Measurements from ENCODE around the gene CACNA1C.
"Not testable (repeated sequence)": the region's sequence is repeated elsewhere in the genome, so short reads cannot be mapped to it uniquely, and the experiment has no call there.

Gene CACNA1C

GRCh38 chr12:2488596-2488995 lies 435.8 kb downstream of the CACNA1C start:
- no peak for DNase-seq (ENCODE audit: low read depth)

GRCh38 chr12:2489275-2489674 lies 436.5 kb downstream of the CACNA1C start:
- no peak for DNase-seq (ENCODE audit: low read depth)

- no peak for DNase-seq (ENCODE audit: low read depth)
Measured at GRCh38 chr12:2490831-2491230, 438.0 kb downstream of the CACNA1C start.

GRCh38 chr12:2491349-2491748 lies 438.6 kb downstream of the CACNA1C start:
- not testable (repeated sequence) for DNase-seq (ENCODE audit: low read depth)

GRCh38 chr12:2492236-2492635 lies 439.4 kb downstream of the CACNA1C start:
- DNase-seq (ENCODE audit: low read depth), result no peak

GRCh38 chr12:2493086-2493485 lies 440.3 kb downstream of the CACNA1C start:
- DNase-seq (ENCODE audit: low read depth), result no peak

GRCh38 chr12:2494486-2495192 lies 441.9 kb downstream of the CACNA1C start:
- no peak for DNase-seq (ENCODE audit: low read depth)

DNA sequence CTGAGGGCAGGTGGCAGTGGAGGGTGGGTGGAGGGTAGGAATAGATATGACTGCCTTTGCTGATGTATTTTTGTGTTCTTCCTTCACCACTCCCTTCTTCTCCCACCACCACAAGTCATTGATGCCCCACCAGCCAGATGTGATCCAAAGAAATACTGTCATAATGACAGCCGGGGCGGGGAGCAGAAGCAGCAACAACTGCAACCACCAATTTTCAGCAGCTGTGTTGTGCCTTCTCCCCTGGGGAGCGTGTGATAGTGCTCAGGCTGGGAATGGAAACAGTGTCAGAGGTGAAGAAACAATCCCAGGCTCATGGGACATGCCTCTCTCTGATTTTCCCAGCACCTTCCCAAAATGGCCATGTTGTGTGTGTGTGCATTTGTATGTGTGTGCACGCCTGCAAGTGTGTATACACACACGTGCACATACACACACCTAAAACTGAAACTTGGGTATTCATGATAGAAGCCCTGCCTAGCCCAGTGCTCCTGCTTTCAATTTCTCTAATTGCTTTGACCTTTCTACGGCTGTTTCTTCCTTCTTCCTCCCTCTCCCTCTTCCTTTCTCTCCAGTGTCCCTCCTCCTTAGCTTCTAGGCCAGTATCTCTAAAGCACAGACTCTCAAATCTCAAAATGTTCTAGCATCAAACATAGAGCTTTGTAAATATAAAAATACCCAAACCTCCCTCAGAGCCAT lies 442.8 kb downstream of the CACNA1C start:
- no peak for DNase-seq (ENCODE audit: low read depth)

DNA sequence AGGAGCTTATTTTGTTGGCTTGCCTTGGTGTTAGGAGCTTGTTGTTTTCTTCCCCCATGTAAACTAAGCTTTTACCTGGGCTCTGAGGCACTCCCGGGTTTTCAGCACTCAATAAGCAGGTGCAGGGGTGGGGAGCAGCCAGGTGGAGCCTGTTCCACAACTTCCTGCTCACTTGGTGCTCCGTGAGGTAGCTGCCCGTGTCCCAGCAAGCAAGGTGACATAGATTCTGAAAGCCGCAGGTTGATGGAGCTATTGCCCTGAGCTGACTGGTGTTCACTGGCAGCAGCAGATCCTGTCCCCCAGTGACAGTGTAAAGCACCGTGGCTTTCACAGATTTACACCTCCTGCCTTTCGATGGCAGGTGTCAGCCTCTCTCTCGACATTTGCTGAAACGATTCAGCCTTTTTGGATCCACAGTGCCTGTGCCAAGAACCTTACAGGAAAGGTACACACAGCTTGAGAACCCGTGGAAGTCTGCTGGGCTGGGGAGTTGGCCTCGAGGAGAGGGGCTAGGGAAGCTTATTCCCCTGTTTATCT lies 446.2 kb downstream of the CACNA1C start:
- DNase-seq (ENCODE audit: low read depth), result no peak

GRCh38 chr12:2501464-2502191 lies 448.8 kb downstream of the CACNA1C start:
- DNase-seq (ENCODE audit: low read depth), result peak; percentile 93

DNA sequence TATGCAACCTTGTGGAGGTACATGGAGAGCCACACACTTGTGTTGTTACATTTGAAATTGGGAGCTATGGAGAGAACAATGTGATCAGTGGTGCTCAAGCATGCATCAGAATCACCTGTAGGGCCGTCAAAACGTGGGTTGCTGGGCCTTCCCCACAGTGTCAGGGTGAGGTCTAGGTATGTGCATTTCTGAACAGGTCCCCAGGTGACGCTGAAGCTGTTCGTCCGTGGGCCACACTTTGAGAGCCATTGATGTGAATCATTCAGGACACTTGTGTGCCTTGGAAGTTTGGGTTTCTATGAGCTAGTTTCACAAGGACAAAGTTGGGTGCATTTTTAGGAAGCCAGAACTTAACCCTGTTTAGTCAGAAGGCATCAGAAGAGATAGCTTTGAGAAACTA lies 450.2 kb downstream of the CACNA1C start:
- DNase-seq (ENCODE audit: low read depth), result no peak

DNA sequence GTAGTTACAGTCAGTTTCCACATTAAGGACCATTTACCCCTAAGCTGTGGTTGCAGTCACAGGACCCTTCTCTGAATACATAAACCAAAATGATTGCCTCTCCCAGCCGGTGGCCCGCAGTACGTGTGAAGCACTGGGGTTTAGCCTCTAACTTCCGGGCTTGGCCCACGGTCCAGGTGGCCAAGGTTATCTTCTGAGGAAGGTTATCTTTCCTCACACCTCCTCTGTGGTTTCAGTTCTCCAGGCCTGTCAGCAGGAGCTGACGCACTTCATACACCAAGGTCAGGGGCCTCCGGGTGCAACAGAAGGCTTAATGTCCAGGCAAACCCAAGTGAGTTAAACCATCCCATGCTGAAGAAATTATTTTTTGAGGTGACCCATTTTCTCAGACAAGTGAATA lies 451.0 kb downstream of the CACNA1C start:
- DNase-seq (ENCODE audit: low read depth), result no peak

DNA sequence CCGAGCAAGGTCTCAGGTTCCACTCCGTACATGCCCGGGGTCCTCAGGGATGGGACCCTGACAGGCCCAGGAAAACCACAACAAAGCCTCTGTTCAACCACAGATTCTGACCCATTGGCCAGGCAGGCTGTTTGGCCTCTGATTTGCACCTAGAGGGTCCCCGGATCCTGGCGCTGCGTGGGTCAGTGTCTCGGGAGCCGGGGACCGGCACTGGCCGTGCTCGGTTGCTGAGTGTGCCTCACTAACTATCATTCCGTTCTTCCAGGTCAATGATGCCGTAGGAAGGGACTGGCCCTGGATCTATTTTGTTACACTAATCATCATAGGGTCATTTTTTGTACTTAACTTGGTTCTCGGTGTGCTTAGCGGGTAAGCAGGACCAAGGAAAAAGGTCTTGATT lies 451.8 kb downstream of the CACNA1C start:
- DNase-seq (ENCODE audit: low read depth), result no peak

GRCh38 chr12:2507814-2508213 lies 455.0 kb downstream of the CACNA1C start:
- DNase-seq (ENCODE audit: low read depth), result no peak

DNA sequence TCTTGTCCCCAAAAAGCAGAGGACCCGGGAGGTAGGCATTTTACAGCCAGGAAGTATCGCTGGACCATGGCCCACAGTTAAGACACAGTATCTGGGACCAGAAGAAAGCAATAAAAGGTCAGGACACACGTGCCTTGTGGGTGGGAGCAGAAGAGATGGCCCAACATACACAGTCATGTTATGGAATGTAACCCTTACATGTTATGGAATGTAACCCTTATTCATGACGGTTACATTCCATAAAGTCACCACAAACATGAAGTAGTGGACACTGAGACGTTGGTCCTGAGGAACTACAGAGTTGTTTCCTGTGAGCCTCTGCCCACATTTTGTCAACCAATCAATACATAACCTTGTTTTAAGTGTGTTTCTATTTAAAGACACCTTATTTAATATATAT lies 456.4 kb downstream of the CACNA1C start:
- no peak for DNase-seq (ENCODE audit: low read depth)

GRCh38 chr12:2510045-2510444 lies 457.3 kb downstream of the CACNA1C start:
- no peak for DNase-seq (ENCODE audit: low read depth)

DNA sequence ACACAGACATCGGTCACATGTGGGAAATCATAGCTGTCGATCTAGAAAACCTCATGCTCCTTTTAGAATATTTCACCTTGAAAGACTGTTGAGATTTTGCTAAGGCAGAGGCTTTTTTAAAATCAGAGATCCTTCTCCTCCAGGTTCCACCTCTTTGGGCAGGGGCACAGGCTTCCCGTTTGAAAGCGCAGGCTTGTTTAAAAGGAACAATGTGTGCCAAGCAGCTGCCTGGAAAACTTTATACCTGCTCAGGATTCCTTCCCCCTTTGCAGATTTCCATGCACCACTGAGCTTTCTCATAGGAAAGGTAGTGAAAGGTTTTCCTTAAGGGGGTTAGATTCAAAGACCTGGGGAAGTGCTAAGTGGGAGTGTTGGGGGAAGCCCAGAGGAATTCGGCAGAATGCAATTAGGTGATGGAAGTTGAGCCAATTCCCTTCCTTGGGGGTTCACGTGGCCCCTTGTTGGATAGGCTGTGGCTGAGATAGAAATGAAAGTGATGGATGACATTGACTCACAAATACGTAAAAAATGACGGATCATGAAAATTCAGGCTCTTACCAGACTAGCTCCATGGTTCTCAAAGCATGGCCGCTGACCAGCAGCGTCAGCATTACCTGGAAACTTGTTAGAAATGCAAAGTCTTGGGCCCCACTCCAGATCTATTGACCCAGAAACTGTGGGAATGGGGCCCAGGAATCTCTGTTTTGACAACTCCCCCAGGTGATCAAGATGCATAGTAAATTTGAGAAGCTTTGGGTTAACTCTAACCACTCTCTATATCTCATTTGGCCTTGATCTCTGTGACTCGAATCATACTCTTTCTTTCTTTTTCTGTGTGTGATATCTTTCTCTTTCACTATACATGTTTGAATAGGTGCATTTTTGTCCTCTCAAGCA lies 460.6 kb downstream of the CACNA1C start:
- DNase-seq (ENCODE audit: low read depth), result no peak

DNA sequence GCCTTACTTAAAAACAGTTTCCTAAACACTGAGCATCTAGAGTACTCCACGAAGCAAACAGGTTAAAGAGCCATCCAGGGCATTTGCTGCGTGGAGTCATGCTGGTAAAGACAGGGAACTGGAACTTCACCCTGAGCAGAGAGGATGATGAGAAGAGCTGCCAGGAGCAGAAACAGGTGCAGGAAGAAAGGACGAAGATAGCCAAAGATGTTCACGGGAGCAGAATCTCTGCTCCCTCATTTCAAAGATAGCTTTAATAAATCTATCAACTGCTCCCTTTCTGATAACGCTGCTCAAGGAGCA lies 461.2 kb downstream of the CACNA1C start:
- DNase-seq (ENCODE audit: low read depth), result no peak

DNA sequence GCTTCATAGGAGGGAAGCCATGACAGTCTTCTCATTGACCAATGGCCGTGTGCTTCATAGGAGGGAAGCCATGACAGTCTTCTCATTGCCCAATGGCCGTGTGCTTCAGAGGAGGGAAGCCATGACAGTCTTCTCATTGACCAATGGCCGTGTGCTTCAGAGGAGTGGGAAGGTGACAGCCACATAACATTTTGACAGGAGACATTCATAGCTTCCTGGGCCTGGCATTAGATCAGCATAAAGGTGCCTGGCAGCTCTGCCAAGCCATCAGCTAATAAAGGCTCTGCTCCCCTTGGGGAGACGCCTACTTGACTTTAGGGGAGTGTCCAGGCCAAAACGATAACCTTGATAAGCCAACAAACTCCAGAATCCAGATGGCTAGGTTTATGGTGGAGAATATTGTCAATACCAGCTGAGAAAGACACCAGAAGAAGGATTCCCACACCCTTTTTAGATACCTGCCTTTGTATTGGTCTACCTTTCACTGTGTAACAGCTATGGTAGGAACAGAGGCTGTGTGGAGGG lies 468.0 kb downstream of the CACNA1C start:
- DNase-seq (ENCODE audit: low read depth), result no peak

DNA sequence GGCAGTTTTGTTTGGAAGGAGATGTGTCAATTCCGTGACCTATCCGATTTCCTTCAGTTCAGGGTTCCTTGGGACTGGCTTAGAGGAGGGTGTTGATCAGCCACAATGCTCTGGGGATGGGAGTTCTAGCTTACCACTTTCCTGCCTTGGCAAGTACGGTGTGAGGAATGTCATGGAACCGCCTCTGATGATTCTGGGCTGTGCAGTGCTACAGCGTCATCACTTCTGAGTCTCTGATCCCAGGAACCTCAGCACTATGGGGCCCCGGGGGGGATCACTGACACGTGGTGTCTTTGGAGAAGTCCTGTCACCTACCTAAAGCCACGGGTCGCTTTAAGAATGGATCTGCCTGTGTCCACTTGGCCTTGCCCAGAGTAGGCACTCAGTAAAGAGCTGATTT lies 470.5 kb downstream of the CACNA1C start:
- no peak for DNase-seq (ENCODE audit: low read depth)

DNA sequence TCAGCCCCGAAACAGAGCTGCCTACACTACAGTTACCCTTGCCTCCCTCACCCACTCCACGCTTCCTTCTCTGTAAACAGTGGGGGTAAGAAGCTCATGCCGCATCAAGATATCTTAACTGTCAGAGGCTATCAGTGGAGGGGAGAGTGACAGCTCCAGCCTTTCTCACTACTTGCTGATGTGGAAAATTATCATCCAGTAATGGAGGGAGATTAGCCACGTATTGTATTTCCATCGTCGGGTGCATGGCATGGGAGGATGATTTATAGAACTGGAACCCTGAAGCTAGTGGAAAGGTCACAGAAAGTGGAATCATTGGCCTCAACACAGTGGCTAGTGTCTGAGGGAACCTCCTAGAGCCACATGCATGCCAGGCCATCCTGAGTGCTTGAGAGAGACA lies 471.1 kb downstream of the CACNA1C start:
- no peak for DNase-seq (ENCODE audit: low read depth)

DNA sequence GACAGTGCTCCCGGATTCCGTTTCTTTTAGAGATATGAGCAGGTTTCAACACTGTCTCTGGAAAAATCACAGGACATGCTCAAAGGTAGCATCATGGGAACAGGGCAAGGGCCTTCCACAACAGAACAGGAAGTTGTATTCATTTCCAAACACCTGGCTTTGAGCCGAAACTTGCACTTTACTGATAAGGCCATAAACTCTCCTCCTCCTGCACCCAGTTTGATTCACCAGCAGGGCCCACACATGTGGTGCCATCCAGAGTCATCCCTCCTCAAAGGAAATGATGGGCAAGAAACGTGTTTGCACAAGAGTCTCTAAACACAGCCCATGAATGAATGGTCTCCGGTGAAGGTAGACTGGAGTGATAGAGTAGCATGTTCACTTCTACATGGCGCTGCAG lies 473.6 kb downstream of the CACNA1C start:
- no peak for DNase-seq (ENCODE audit: low read depth)
